Right renal pelvis (tissue), 4 donors: ENCODE results near the gene CDC42BPA. TPM values are rescaled to one million over a fixed set of nuclear protein-coding genes. Genes with fewer than 3 reads are reported as not detected.
A peak's percentile ranks its signal among the peaks of the same experiment; 100 is the strongest.
"Not testable (repeated sequence)": the region's sequence is repeated elsewhere in the genome, so short reads cannot be mapped to it uniquely, and the experiment has no call there.

Source experiments
- DNase-seq, 4 donors: peaks; one replicate each; pipeline ENCODE4 v3.0.0-alpha.2; 2013; ENCODE audit warnings: low read depth in 4 of 4, low spot score in 3 of 4, missing footprints in 1 of 4
- polyA plus RNA-seq, 4 donors: library from polyadenylated mRNA; unstranded; fragments of 120-200 nt; gene quantifications; one replicate each; pipeline ENCODE4 v1.2.1, GENCODE V29; 2013; ENCODE audit not compliant: insufficient read length in 4 of 4

CDC42BPA gene
- polyA plus RNA-seq, 4 donors, result 37.2 to 44.6 (median 43.8) TPM

DNA sequence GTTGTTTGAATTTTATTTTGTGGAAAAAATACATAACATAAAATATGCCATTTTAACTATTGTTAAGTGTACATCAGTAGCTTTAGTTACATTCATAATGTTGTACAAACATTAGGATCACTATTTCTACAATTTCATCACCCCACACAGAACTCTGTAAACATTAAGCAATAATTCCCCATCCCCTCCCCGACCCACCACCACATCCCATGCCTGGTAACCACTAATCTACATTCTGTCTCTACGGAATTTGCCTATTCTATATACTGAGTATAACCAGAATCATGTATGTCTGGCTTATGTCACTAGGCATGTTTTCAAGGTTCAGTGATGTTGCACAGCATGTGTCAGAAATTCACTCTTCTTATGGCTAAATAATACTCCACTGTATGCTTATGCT, 47.7 kb downstream of the CDC42BPA start:
- no peak for DNase-seq

DNA sequence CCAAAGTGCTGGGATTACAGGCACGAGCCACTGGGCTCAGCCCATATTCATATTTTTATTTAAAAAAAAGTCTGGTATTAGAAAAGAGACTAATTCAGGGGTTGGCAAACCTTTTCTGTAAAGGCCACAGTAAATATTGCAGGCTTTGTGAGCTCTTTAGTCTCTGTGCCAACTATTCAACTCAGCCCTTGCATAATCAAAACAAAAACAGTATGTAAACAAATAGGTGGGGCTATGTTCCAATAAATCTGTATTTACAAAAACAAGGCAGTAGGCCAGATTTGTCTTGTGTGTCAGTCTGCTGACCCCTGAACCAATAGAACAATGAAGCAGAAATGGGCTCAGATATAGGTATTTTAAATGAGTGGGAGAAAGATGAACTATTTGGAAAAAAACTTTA, 49.3 kb downstream of the CDC42BPA start:
- DNase-seq, result no peak

GRCh38 chr1:227265891-227266290, 52.4 kb downstream of the CDC42BPA start:
- no peak for DNase-seq

- no peak for DNase-seq
Observed at GRCh38 chr1:227263869-227264268, 54.4 kb downstream of the CDC42BPA start.

GRCh38 chr1:227261501-227261900, 56.8 kb downstream of the CDC42BPA start:
- DNase-seq, result no peak

DNA sequence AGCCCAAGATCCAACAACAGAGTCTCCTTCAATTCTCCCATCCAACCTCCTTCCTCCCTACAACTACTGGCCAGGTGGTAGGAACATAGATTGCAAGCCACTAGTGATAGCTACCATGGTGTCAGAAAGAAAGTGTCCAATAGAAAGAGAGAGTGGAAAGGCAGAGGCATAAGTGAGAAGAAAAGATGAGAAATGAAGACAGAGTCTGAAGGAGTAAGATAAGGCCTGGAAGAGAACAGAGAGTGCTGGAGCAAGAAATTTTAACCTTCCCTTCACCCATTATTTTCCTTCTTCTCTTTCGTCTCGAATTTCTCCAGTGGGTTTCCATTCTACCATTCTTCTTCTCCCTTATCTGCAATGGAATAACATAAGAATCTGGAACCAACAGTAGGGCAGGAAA, 57.9 kb downstream of the CDC42BPA start:
- no peak for DNase-seq

GRCh38 chr1:227257964-227258363, 60.3 kb downstream of the CDC42BPA start:
- DNase-seq, result no peak

DNA sequence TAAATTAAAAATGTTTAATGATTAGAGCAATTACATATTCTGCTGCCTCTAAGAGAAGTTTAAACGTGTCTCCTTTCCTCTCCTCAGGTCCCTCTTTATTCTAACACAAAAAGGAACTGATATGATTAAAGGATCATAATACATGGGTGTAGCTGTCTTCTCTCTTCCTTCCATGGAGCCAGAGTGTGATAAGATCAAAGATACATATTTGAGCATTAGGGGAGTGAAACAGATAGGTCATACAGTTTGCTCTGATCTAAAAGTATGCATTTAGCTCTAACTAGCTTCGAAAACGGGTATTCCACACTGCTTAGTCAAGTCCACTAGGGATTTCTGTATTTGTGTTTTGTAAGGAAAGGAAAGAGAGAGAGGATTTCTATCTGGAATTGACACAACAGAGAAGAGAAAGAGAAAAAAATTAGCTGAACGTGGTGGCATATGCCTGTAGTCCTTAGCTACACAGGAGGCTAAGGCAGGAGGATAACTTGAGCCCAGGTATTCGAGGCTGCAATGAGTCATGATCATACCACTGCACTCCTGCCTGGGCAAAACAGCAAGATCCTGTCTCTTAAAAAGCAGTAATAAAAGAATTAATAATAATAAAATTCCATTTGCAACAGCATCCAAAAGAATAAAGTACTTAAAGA, 63.1 kb downstream of the CDC42BPA start:
- no peak for DNase-seq

DNA sequence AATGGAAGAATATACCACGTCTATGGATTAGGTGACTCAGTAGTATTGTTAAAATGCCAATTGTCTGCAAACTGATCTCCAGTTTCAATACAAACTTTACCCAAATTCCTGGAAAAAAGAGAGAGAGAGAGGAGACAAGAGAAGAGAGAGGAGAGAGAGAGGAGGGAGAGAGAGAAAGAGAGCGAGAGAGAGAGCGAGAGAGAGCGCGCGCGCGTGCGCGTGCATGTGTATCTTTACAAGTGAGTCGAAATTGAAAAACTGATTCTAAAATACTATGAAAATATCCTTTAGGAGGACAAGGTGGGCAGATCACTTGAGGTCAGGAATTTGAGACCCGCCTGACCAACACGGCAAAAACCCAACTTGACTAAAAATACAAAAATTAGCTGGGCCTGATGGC, 65.2 kb downstream of the CDC42BPA start:
- DNase-seq, result no peak

DNA sequence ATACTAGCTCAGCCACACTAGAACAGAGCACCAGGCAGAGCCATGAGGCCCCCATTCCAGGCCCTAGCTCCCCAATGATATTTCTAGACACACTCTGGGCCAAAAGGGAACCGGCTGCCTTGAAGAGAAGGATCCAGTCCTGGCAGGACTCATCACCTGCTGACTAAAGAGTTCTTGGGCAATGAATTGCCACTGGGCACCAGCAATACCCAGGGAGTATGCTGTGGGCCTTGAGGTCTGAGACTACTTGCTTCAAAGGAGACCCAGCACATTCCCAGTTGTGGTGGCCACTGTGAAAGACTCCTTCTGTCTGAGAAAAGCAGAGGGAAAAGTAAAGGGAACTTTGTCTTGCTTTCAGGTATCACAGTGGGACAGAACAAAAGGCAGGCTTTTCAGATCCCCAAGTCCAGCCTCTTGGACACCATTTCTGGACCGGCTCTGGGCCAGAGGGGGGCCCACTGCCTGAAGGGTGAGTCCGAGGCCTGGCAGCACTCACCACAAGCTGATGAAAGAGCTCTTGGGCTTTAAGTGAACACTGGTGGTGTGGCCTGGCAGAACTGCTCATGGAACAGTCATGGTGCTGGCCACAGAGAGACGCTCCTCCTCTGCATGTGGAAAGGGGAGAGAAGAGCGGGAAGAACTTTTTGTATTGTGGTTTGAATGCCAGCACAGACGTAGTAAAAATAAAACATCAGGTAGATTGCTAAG, 72.5 kb downstream of the CDC42BPA start:
- no peak for DNase-seq

DNA sequence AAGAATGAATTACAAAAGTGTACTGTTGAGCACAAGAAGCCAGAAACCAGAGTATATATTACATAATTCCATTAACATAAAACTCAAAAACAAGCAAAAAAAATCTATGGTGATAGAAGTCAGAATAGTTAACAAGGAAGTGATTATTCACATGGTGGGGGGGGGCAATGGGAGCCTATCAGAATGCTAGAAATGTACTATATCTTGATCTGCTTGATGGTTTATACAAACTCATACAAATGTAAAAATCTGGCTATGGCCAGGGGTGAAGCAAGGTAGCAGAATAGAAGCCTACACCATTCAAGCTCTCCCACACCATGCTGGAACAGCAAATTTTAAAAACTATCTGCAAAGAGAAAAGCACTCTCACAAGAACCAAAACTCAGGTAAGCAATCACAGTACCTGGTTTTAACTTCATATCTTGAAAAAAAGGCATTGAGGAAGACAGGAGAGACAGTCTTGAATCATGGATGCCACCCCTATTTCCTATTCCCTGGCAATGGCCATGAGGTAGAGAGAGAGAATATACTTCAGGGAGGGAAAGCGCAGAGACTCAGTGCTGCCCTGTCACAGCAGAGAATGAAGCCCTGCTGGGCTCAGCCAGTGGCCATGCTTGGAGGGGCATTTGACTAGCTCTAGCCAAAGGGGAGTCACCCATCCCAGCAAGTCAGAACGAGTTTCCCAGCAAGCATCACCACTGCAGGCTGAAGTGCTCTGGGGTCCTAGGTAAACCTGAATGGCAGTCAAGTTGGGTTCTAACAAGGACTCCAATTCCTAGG, 73.8 kb downstream of the CDC42BPA start:
- DNase-seq, result peak in 1 of 4 donors; percentile 7

DNA sequence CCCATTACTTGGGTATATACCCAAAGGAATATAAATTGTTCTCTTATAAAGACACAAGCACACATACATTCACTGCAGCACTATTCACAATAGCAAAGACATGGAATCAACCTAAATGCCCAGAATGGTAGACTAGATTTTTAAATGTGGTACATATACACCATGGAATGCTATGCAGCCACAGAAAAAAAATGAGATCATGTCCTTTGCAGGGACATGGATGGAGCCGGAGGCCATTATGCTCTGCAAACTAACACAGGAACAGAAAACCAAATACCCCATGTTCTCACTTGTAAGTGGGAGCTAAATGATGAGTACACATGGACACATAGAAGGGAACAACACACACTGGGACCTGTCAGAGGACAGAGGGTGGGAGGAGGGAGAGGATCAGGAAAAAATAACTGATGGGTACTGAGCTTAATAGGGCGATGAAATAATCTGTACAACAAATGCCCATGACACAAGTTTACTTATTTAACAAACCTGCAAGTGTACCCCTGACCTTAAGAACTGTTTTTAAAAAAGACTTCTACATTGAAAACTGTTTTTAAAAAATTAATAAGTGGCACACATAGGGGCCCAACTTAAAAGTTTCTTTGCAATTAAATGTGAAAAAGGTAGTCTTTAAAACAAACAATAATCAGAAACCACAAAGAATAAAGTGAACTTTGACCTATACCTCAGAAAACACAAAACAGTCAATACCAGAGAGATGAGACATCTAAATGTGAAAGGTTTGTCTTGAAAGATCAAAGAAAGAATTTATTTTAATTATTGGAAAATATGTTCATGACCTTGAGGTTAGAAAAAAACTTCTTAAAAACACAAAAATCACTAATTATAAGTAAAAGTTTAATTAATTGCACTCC, 75.2 kb downstream of the CDC42BPA start:
- DNase-seq, result no peak

DNA sequence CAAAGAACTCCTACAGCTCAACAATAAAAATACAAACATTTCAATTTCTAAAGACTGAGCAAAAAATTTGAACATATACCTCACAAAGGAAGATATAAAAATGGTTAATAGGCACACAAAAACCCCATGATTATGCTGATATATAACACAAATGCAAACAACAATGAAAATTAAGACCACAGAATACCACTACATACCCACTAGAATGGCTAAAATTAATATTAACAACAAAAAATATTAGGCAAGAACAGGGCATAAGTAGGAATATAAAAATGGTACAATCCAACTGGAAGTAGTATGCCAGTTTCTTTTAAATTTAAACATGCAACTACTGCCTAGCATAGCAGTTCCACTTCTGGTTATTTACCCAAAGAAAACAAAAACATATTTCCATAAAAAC, 77.3 kb downstream of the CDC42BPA start:
- no peak for DNase-seq

DNA sequence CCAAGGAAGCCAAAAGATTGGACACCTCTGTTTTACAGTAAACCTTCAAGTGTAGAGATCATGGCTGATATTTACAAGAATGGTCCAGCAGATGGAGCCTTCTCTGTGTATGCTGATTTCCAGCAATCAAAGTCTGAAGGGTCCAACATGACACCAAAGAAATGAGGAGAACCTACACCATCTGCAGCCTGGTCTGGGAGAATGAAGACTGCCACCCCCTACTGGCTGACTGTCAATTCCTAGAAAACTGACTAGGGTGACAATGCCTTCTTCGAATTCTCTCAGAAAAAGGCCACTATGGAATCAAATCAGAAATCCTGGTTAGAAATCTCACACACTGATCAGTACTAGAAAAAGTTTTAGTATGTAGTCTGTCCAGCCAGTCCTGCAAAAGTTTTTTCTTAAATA, 83.3 kb downstream of the CDC42BPA start:
- peak in 1 of 4 donors; percentile 8 for DNase-seq

- DNase-seq, result not testable (repeated sequence)
Observed at GRCh38 chr1:227231128-227231527, 87.2 kb downstream of the CDC42BPA start.

- no peak for DNase-seq
Observed at GRCh38 chr1:227228201-227228600, 90.1 kb downstream of the CDC42BPA start.

GRCh38 chr1:227227761-227228160, 90.5 kb downstream of the CDC42BPA start:
- no peak for DNase-seq

DNA sequence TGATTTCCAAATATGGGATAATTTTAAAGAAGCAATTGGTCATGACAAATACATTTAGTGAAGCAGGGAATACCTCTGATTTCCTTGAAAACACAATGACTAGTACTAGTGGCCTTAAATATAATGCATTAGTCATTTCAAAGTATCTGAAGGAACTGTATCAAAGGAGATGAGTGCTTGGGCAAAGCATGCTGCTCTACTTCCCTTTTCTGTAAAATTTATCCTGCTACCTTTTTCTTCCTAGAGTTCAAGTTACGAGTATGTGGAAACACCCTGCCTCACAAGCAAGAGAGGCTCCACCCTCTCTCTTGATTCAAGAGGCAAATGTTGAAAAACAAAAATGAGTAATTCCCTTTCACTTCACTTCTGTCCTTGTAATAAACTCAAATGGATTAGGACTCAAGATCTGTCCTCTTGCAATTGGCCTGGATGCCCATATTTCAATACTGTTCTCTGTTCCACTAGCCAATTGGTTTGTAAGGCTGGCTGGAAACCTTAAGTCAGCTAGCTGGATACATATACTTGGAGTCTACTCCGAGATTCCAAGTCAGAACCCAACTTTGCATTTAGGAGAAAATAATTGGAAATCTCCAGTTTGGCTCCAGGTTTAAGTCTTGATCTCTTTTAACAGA, 92.5 kb downstream of the CDC42BPA start:
- DNase-seq, result no peak

DNA sequence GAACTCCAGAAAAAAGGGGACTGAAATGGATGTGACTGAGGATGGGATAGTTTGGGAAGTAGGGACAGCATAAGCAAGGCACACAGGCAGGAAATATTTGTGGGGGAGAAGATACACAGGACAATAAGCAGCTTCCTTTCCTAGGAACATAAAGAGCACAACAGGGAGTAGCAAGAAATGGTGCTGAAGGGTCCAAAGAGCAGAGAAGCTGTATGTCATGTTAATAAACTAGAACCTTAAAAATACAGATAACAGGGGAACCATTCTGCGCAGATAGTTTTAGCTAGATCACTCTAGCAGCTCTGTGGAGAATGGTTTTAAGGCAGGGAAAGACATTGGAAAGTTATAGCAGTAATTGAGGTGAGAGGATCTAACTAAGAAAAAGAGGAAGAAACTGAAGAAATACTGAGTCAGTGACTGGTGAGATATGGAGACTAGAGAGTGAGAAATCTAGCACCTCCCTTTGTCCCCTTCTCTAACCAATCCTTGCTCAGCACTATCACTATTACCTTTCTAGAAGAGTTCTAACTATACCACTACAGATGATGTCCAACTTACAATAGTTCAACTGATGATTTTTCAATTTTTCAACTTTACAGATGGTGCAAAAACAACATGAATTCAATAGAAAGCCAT, 95.0 kb downstream of the CDC42BPA start:
- DNase-seq, result no peak
